ENCODE measurements around the gene SERPINA6.
A peak's percentile ranks its signal among the peaks of the same experiment; 100 is the strongest.

Gene SERPINA6

DNA sequence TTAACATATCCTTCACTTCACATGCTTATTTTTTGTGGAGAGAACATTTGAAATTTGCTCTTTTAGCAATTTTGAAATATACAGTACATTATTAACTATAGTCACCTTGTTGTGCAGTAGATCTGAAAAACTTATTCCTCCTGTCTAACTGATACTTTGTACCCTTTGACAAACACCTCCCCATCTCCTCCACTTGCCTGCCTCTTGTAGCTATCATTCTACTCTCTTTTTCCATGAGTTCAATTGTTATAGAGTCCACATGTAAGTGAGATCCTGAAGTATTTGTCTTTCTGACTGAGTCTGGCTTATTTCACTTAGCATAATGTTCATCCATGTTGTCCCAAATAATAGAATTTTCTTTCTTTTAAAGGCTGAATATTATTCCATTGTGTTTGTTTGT, 9.5 kb upstream of the SERPINA6 start:
- no peak for DNase-seq
- in situ Hi-C loops (cut with HindIII; ENCODE audit: low pct_ligation_motif_present, low pct_unique_long_range_greater_than_20kb, low sequenced_read_pairs), result no loop called here

DNA sequence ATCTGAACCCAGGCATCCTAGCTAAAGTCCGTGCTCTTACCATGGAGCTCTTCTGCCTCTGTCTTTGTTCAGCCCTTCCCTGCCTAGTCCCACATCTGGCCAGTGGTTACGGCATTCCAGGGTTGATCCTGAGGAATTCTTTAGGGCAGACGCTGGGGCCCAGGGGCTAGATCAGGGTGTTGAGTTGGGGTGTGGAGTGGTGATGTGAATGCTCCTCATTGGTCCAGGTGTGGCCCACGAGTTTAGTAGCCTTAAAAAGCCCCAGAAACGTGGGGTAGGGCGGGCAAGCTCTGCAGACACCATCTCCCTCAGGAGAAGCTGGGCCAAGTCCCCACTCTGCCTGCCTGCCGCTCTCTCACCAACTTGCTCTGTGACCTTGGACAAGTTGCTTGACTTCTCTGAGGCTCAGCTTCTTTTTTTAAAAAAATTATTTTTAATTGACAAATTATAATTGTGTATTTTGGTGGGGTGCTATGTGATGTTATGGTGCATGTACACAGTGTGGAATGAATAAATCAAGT, 9.0 kb upstream of the SERPINA6 start:
- no peak for DNase-seq
- in situ Hi-C loops (cut with HindIII; ENCODE audit: low pct_ligation_motif_present, low pct_unique_long_range_greater_than_20kb, low sequenced_read_pairs), result no loop called here

DNA sequence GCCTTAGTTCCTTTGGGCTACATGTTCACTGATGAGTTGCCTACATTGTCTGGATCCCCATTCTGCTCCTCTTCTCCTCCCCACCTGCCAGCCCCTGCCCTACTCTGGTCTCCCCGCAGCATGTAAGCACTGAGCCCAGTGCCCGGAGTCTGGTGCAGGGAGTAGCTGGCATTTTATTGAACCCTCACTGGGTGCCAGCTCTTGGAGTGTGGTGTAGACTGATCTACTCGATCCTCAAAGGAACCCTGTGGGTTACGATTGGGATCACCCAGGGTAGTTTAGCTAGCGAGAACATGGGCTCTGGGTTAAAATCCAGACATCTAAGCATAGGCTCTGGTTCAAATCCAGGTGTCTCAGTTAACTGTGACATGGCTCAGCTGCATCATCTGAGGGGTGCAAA, 8.3 kb upstream of the SERPINA6 start:
- in situ Hi-C loops (cut with HindIII; ENCODE audit: low pct_ligation_motif_present, low pct_unique_long_range_greater_than_20kb, low sequenced_read_pairs), result no loop called here
- no peak for DNase-seq

DNA sequence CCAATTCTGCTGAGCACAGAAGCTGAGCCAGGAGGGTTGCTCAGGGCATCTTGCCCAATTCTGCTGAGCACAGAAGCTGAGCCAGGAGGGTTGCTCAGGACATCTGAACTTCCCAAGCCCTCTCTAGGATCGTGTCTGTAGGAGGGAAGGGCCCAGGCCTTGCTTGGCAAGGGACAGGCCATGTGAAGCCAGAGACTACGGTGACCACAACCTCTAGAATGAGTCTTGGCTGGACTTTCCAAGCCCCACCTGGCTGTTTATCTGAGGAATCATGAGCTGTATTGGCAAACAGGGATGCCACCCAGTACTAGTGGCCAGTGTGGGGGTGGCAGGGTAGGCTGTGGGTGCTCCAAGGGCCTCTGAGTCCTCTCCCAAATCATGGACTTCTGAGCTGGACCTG, 7.7 kb upstream of the SERPINA6 start:
- in situ Hi-C loops (cut with HindIII; ENCODE audit: low pct_ligation_motif_present, low pct_unique_long_range_greater_than_20kb, low sequenced_read_pairs), result no loop called here
- no peak for DNase-seq

DNA sequence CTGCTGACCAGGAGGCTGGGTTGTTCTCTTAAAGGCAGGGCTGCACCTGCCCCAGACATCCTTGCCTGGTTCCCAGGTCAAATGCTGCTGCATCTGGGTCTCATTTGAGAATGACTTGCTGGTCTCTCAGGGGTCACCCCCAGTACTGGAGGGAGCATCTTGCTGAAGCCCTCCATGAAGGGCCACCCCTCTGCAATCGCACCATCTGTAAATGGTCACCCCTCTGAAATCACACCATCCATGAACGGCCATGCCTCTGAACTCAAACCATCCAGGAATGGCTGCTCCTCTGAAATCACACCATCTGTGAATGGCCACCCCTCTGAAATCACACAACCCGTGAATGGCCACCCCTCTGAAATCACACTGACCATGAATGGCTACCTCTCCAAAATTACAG, 7.3 kb upstream of the SERPINA6 start:
- in situ Hi-C loops (cut with HindIII; ENCODE audit: low pct_ligation_motif_present, low pct_unique_long_range_greater_than_20kb, low sequenced_read_pairs), result no loop called here
- no peak for DNase-seq

DNA sequence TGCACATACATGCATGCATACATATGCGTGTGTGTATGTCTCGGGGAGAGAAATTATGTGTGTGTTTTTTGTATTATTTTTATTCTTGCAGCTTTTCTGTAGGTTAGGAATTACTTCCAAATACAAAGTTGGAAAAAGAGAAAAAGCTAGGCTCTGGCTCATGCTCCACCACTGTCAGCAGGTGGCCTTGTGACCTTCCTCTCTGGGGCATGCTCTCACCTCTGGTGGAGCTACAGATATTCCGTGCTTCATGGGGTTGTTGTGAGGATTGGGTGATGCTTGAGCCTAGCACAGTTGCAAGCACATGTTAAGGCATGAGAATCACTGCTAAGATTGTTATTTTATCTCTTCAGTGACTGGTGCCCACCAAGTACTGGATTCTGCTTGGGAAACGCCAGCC, 6.7 kb upstream of the SERPINA6 start:
- in situ Hi-C loops (cut with HindIII; ENCODE audit: low pct_ligation_motif_present, low pct_unique_long_range_greater_than_20kb, low sequenced_read_pairs), result no loop called here
- no peak for DNase-seq

DNA sequence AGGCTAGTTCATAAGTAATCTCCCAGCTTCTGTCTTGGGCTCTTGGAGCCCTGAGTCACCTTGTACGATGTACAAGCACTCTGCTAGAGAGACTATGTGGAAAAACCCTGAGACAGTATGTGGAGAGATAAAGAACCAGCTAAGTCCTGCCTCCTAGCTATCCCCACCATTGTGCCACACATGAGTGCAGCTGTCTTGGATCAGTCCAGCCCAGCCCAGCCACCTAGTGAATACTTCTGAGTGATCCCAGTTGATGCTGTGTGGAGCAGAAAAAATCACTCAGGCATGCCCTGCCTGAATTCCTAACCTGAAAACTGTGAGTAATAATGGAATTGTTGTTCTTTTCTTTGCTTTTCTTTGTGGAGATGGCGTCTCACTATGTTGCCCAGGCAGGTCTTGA, 5.1 kb upstream of the SERPINA6 start:
- peak; percentile 18 for DNase-seq
- in situ Hi-C loops (cut with HindIII; ENCODE audit: low pct_ligation_motif_present, low pct_unique_long_range_greater_than_20kb, low sequenced_read_pairs), result no loop called here

DNA sequence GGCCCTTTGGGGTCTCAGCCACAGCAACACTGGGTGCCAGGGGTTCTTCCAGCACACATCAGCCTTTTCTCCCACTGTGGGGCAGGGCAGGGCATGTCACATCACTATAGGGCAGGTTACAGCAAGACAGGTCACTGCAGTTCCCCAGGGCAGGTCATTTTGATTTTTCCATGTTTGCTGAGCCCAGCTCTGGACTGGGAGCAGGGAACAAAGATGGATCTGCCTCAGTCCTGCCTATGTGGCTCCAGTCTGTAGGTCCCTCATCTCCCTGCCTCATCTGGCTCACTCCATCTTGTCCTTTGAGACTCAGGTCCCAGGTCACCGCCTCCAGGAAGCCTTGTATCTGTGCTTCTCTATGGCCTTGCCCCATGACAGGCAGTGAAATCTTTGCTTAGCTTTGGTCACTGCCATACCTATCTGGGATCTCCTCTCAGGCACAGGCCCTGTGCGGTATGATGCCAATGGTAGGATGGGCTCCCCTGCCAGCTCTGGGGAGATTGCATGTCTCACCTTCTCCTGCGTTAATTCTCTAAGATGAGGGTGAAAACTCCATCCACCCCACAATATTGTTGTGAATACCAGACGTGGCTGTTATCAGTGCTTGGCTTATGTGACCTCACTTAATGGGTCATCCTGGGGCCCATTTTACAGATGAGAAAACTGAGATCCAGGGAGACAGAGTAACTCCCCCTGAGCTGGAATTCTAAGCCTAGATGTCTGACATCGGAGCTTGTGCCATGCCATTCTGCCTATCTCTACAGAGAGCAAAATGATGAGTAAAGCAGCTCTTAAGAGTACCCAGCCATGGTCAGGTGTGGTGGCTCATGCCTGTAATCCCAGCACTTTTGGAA, 1.5 kb downstream of the SERPINA6 start:
- DNase-seq, result no peak
- in situ Hi-C loops (cut with HindIII; ENCODE audit: low pct_ligation_motif_present, low pct_unique_long_range_greater_than_20kb, low sequenced_read_pairs), result no loop called here

DNA sequence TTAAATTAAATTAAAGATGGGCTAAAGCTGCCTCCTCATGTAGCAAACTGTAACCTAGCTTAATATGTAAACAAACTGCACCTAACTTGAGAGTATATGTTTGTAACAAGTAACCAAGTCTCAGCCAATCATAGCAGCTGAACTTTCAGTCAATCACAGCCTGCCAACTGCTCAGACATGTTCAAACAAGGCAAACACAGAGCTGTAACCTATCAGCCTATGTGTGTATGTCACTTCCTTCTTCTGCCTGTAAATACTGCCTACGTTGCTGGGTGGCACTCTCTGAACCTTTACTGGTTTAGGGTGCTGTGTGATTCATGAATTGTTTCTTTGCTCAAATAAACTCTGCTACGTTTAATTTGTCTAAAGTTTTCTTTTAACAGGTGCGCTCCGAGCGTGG, 2.9 kb downstream of the SERPINA6 start:
- peak; percentile 22 for DNase-seq
- in situ Hi-C loops (cut with HindIII; ENCODE audit: low pct_ligation_motif_present, low pct_unique_long_range_greater_than_20kb, low sequenced_read_pairs), result no loop called here

DNA sequence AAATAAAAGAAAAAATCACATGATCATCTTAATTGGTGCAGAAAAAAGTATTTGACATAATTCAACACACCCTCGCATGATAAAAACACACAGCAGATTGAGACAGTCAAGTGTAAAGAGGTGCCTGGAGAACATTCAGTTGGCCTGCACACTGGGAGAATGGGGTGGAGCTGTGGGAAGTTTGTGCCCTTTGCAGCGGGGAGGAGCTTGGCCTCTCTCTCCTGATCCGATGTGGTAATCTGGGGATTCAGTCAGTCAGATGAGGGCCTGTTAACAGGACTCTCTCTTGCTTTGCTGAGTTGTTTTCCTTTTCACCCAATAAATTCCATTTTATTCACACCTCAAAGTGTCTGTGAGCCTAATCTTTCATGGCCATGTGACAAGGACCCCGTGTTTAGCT, 5.9 kb downstream of the SERPINA6 start:
- no peak for DNase-seq
- in situ Hi-C loops (cut with HindIII; ENCODE audit: low pct_ligation_motif_present, low pct_unique_long_range_greater_than_20kb, low sequenced_read_pairs), result no loop called here

DNA sequence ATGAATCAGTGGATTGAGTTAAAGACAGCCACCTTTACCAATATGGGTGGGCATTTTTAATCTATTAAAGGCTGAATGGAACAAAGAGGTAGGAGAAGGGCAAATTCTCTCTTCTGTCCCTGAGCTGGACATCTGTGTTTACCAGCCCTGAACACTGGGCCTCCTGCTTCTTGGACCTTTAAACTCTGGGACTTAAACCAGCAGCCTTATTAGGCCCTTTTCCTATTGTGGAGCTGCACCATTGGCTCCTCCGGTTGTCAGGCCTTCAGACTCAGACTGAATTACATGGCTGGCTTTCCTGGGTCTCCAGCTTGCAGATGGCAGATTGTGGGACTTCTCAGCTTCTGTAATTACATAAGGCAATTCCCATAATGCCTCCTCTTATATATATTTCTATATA, 6.4 kb downstream of the SERPINA6 start:
- in situ Hi-C loops (cut with HindIII; ENCODE audit: low pct_ligation_motif_present, low pct_unique_long_range_greater_than_20kb, low sequenced_read_pairs), result no loop called here
- no peak for DNase-seq

DNA sequence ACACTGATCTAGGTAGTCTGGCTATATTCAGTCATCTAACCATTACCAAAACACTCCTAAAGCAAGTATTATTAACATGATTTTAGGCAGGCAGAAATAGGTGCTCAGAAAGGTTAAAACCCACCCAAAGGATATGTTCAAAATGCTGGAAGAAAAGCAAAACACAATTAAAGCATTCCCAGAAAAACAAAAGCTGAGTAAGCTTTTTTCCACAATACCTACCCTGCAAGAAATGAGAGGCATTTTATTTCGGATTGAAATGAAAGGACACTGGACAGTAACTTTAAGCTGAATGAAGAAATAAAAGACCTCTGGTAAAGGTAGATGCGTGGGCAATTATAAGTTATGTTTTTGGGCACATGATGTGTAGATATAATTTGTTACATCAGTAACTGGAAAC, 8.2 kb downstream of the SERPINA6 start:
- DNase-seq, result no peak
- in situ Hi-C loops (cut with HindIII; ENCODE audit: low pct_ligation_motif_present, low pct_unique_long_range_greater_than_20kb, low sequenced_read_pairs), result no loop called here

DNA sequence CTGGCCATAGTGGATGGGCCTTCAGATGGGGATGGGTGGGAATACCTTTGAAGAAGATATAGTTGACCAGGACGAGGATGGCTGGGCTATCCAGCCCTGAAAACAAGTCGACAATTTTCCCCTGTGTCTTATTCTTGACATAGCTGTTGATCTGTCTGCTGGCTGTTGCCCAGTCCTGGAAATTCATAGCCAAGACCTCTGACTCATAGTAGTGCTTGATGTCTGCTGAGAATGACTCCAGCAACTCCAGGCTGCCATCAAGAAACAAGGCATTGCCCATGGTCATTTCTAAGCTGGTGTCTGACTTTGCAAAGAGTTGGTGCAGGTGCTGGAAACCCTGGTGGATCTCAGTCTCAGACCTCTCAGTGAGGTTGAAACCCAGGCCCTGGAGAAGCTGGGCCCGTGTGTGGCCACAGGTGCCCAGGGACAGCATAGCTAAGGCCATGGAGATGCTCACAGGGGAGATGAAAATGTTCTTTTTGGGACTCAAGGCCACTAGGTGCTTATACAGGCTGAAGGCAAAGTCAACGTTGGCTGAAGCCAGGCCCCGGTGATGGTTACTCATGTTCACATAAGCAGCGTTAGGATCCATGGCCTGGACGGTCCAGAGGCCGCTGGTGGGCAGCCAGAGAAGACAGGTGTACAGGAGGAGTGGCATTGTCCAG, 9.0 kb downstream of the SERPINA6 start:
- in situ Hi-C loops (cut with HindIII; ENCODE audit: low pct_ligation_motif_present, low pct_unique_long_range_greater_than_20kb, low sequenced_read_pairs), result no loop called here
- DNase-seq, result no peak

DNA sequence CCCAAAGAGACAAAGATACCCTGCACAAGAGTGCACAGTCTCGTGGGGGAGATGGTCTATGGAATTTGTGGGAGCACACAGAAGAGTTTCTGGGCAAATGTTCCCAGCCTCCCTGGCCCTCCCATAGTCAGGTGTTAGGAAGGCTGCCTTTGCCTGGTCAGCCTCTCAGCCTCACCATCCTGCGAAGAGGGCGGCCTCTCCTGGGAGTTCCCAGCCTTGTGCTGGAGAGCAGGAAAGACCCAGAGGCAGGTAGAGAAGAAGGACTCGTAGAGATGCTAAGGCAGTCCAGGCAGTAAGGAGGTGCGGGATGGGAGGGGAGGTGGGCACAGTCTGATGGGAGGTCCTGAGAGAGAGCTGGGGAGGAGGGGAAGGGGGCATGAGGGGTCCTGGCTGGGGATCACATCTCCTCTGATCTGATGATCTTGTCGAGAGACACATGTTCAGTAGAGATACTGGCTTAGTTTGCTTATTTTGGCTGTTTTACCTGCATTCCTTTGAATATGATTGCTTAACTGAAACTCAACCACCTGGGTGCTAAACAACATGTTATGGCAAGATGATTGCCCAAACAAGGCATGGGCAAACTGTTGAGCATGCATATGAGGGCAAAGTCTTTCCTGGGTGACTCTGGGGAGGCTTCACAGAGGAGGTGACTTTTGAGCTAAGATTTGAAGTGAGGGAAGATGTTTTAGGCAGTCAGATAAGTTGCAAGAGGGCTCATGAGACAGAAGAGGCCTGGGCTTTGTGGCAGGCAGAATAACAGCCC, 10.5 kb downstream of the SERPINA6 start:
- in situ Hi-C loops (cut with HindIII; ENCODE audit: low pct_ligation_motif_present, low pct_unique_long_range_greater_than_20kb, low sequenced_read_pairs), result no loop called here
- DNase-seq, result no peak

DNA sequence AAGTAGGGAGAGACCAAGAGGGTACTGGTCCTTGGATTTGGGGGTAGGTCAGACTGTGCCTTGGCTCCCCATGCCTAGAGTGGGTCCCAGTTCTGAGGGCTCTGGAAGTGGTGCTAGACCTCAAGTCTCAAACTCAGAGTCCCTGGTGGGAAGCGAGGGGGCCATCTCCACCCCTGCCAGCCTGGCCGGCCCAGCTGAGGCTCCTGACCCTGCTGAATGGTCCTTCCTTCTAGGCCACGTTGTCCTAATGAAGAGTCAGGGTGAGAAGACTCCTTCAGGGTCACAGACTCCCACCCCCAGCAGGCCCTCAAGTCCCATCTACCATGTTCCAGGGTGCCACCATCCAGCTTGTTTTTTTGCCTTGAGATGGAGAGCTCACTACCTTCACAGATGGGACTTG, 12.9 kb downstream of the SERPINA6 start:
- in situ Hi-C loops (cut with HindIII; ENCODE audit: low pct_ligation_motif_present, low pct_unique_long_range_greater_than_20kb, low sequenced_read_pairs), result no loop called here
- DNase-seq, result no peak

DNA sequence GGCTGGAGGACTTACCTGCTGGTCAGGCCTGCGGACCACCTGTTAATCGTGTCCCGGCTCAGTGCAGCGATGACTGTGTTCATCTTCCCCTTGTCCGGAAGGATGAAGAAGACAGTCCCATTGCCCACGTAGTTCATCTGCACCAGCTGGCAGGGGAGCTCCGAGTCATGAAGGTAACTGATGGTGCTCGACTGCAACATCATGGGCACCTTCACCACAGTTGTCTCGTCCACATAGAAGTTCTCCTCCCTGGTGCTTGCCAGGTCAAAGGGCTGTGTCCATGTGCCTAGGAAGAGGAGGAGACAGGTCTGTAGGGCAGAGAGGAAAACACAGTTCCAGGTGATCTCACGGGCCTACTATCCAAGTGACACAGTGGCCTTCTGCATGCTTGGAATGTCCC, 13.4 kb downstream of the SERPINA6 start:
- DNase-seq, result no peak
- in situ Hi-C loops (cut with HindIII; ENCODE audit: low pct_ligation_motif_present, low pct_unique_long_range_greater_than_20kb, low sequenced_read_pairs), result no loop called here

DNA sequence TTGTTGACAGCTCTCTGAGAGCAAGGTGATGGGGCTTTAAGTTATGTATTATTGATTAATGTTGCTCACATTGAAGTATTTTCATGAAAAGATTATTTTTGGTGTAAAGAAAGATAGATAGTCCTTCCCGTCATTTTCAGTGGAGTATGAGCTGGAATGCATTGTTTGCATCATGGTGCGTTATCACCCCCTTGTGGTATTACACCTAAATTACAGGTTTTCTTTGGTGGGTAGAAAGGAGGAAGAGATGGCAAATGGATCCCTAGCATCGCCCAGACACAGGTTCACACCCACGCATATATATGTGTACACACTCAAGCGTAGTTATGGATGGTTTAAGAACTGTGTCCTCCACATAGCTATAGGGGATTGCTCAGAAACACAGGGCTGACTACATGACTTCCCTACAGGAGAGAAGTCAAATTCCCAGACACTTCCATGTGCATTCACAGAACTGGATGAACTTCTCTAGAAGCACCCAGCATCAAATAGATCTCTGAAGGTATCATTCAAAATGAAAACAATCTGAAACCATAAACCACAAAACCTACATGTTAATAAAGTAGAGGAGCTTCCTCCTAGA, 15.6 kb downstream of the SERPINA6 start:
- DNase-seq, result peak; percentile 24
- in situ Hi-C loops (cut with HindIII; ENCODE audit: low pct_ligation_motif_present, low pct_unique_long_range_greater_than_20kb, low sequenced_read_pairs), result no loop called here

DNA sequence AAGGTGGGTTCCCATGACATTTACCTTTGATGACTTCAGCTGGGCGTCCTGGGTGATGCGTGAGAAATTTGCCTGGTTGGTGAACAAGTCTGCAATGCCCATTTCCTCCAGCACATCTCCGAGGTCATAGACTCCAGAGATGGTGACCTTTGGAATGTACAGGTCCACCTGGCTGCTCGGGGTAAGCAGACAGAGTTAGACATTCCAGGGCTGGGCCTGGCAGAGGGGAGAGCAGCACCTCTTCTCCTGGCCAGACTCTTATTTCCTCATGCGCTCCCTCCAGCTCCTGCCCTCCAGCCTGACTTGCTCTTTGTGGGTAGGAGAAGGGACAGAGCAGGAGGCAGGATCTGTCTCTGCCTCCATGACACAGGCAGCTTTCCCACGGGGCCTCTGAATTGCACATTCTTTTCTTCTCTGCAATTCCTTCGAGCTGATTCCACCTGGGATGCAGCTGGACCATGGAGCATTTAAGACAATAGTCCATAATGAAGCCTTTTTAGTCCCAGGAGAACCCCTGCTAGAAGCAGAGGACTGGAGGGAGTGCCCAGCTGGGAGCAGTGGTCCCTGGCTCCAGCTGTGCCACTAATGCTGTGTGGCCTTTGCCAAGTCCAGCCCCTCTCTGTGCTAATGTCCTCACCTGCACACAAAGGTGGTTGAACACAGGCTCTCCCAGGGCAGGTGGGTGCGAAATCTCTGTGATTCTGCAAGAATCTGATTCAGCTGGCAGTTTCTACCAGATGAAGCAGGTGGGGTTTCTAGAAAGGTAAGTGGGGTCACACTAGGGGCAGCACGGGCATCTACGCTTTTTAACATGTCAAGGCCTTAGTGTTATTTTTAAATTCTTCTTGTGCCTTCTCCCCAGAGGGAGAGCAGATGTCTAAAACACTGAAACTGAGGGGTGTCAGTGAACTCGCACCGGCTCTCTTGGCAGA, 16.8 kb downstream of the SERPINA6 start:
- in situ Hi-C loops (cut with HindIII; ENCODE audit: low pct_ligation_motif_present, low pct_unique_long_range_greater_than_20kb, low sequenced_read_pairs), result no loop called here
- DNase-seq, result no peak
